Measurements from ENCODE around the gene ZMYM5.
"Not testable (repeated sequence)": the region's sequence is repeated elsewhere in the genome, so short reads cannot be mapped to it uniquely, and the experiment has no call there.

The ZMYM5 gene

GRCh38 chr13:19863323-19864023, at the start of gene ZMYM5:
TSS of gene ZMYM5 (minus strand) at chr13:19863649. CDS start at chr13:19852180, 11,469 bp downstream.
- TF ChIP-seq CTCF (conservative IDR thresholded peaks at IDR 0.05; ENCODE audit: low read depth, low read length): no peak

DNA sequence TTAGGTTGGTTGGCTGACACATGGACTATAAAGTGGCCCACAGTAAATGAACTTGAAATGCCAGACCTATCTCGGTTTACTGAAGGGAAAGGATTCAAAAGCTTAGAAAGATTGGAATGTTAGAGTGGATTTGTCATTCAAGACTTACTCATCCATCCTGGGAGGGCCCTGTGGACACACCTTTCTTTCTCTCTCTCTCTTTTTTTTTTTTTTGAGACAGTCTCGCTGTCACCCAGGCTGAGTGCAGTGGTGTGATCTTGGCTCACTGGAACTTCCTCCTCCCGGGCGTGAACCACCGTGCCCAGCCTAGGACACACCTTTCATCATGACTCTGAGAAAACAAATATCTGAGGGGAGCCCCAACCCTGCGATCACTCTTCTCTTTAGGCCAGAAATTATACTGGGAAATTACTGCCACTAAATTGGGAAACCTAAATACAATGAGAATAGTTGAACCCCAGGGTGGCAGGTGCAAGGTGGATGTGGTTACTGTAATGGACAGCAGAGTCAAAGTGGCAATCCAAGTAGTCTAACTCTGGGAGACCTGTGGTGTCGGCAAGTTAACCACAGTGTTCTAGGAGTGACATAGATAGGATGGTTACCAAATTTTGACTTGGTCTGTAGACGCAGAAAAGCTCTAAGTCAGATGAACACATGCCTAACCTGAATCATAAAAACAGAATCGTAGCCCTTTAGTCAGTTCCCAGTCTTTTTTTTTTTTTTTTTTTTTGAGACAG, 47.1 kb upstream of the ZMYM5 start:
- H3K4me3 ChIP-seq (ENCODE audit: low read depth, low read length): no peak overlapping the region
- DNase-seq (ENCODE audit: low read depth): peak; percentile 41
- TF ChIP-seq CTCF (conservative IDR thresholded peaks at IDR 0.05; ENCODE audit: low read depth, low read length): no peak

More at GRCh38 chr13:19863323-19864023, at the start of gene ZMYM5:
- peak; percentile 100 for DNase-seq (ENCODE audit: low read depth)
- peak within 1 kb of the TSS; percentile 77 for H3K4me3 ChIP-seq (ENCODE audit: low read depth, low read length)

GRCh38 chr13:19908350-19908986, 45.0 kb upstream of the ZMYM5 start:
- TF ChIP-seq CTCF (conservative IDR thresholded peaks at IDR 0.05; ENCODE audit: low read depth, low read length): no peak

DNA sequence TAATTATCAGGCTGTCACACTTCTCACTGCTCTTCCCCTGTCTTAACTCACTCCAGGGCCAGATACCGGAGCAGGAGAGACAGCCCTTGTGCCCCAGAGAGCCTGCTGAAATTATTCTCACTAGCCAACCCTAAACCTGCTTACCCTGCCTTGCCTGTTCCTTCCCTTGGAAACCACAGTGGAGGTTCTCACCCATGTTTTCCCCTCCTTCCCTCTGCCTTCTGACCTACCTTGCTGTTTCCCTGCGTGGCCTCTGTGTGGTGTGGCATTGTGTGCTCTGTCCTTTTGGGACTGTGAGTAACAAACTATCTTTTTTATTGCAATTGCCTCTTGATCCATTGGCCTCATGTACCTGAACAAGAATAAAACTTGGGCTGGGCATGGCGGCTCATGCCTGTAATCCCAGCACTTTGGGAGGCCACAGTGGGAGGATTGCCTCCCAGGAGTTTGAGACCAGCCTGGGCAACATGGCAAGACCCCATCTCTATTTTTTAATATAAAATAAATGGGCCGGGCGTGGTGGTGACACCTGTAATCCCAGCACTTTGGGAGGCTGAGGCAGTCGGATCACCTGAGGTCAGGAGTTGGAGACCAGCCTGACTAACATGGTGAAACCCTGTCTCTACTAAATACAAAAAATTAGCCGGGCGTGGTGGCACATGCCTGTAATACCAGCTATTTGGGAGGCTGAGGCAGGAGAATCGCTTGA, 42.2 kb upstream of the ZMYM5 start:
- H3K4me3 ChIP-seq (ENCODE audit: low read depth, low read length); DNase-seq (ENCODE audit: low read depth): not testable (repeated sequence)

More at GRCh38 chr13:19908350-19908986, 45.0 kb upstream of the ZMYM5 start:
- no peak overlapping the region for H3K4me3 ChIP-seq (ENCODE audit: low read depth, low read length)
- DNase-seq (ENCODE audit: low read depth): no peak

DNA sequence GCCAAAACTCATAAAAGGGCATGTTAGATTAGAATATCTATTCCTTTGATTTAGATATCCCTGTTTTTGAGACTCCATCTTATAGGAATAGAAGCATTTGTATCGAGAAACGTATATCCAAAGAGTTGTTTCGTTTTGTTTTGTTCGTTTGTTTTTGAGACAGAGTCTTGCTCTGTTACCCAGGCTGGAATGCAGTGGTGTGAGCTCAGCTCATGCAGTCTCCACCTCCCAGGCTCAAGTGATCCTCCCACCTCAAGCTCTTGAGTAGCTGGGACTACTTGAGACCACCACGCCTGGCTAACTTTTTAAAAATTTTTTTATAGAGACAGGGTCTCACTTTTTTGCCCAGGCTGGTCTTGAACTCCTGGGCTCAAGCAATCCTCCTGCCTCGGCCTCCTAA, 26.6 kb upstream of the ZMYM5 start:
- no peak overlapping the region for H3K4me3 ChIP-seq (ENCODE audit: low read depth, low read length)
- no peak for DNase-seq (ENCODE audit: low read depth)
- no peak for TF ChIP-seq CTCF (conservative IDR thresholded peaks at IDR 0.05; ENCODE audit: low read depth, low read length)

DNA sequence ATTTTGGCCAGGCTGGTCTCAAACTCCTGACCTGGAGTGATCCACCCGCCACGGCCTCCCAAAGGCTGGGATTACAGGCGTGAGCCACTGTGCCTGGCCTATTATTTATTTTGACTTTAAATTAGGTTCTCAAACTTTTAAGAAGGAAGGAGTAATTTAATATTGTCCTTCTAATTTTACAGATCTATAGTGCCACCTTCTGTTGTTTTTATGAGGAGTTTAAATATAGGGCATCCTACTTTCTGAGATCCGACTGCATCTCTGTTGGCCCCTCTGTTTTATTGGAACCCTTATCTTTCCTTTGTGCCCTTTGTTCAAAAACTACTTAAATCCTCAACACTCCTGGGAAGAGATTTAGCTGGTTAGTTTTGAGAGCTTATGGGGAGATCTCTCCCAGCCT, 25.4 kb upstream of the ZMYM5 start:
- TF ChIP-seq CTCF (conservative IDR thresholded peaks at IDR 0.05; ENCODE audit: low read depth, low read length): peak; percentile 35
- H3K4me3 ChIP-seq (ENCODE audit: low read depth, low read length): no peak overlapping the region
- DNase-seq (ENCODE audit: low read depth): peak; percentile 55

DNA sequence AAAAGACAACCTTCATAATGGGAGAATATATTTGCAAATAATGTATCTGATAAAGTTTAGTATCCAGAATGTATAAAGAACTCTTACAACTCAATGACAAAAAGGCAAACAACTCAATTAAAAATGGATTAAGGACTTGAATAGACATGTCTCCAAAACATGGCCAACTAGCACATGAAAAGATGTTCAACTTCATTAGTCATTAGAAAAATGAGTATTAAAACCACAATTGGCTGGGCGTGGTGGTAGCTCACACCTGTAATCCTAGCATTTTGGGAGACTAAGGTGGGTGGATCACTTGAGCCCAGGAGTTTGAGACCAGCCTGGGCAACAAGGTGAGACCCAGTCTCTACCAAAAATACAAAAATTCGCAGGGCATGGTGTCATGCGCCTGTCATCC, 18.8 kb upstream of the ZMYM5 start:
- TF ChIP-seq CTCF (conservative IDR thresholded peaks at IDR 0.05; ENCODE audit: low read depth, low read length): no peak
- DNase-seq (ENCODE audit: low read depth): no peak
- no peak overlapping the region for H3K4me3 ChIP-seq (ENCODE audit: low read depth, low read length)

All from choroid plexus epithelial cell (primary cell).